H1 (cell line): ENCODE results near the gene PECR. TPM values are rescaled to one million over a fixed set of nuclear protein-coding genes. Genes with fewer than 3 reads are reported as not detected.

Source experiments
- CTCF ChIA-PET: fragments of 300-600 bp; sonication (Branson Sonifier 250); formaldehyde crosslinking; loops from one replicate; lab custom pipeline; 2021; ENCODE audit not compliant: partially characterized antibody; lab: Charles Lee
- POLR2A ChIA-PET: fragments of 300-600 bp; sonication (Branson Sonifier 250); formaldehyde crosslinking; loops from one replicate; lab custom pipeline; 2021; ENCODE audit warnings: inconsistent platforms; ENCODE audit not compliant: partially characterized antibody; lab: Charles Lee
- DNase-seq, 2 experiments: peaks; one replicate each; pipeline versions ENCODE4 v3.0.0 to v3.0.0-alpha.2; 2010 to 2022; ENCODE audit warnings: low spot score in 2 of 2, low read depth in 1 of 2, mixed read lengths in 1 of 2
- FAIRE-seq: peaks from 2 replicates; lab custom pipeline; 2011; peaks lifted over from hg19 to GRCh38; lab: Jason Lieb, UNC
- H2AFZ ChIP-seq: 2 replicates; pipeline ENCODE4 v1.8.1; 2012; ENCODE audit warnings: low read length, inconsistent platforms
- H2AK5ac ChIP-seq: 2 replicates; pipeline ENCODE4 v1.6.1; 2013; ENCODE audit warnings: low read depth, low read length
- H2BK120ac ChIP-seq: replicated peaks from 2 replicates; pipeline ENCODE3; 2013; ENCODE audit warnings: low read depth, low read length, inconsistent platforms
- H2BK12ac ChIP-seq: 2 replicates; pipeline ENCODE4 v1.6.1; 2013; ENCODE audit warnings: low read depth, low read length
- H2BK15ac ChIP-seq: 2 replicates; pipeline ENCODE4 v1.6.1; 2013; ENCODE audit warnings: low read length
- H2BK20ac ChIP-seq: 2 replicates; pipeline ENCODE4 v1.6.1; 2013; ENCODE audit warnings: low read length
- H2BK5ac ChIP-seq: 2 replicates; pipeline ENCODE4 v1.6.1; 2013; ENCODE audit warnings: low read depth, low read length
- H3K14ac ChIP-seq: 2 replicates; pipeline ENCODE4 v1.6.1; 2013; ENCODE audit warnings: inconsistent platforms; ENCODE audit not compliant: insufficient read length
- H3K18ac ChIP-seq: 2 replicates; pipeline ENCODE4 v1.6.1; 2013; ENCODE audit warnings: low read length; ENCODE audit errors: extremely low read depth
- H3K23ac ChIP-seq: 2 replicates; pipeline ENCODE4 v1.6.1; 2013; ENCODE audit warnings: inconsistent platforms; ENCODE audit not compliant: insufficient read length
- H3K23me2 ChIP-seq: 2 replicates; pipeline ENCODE4 v1.6.1; 2013; ENCODE audit warnings: low read depth, low read length
- H3K27ac ChIP-seq: 2 replicates; pipeline ENCODE4 v1.6.1; 2011; ENCODE audit warnings: low read depth, low read length, inconsistent platforms
- H3K27me3 ChIP-seq, 4 experiments: replicated peaks in 1 of 4; 1 replicate in 1 of 4; 2 replicates in 3 of 4; pipeline versions ENCODE4 v1.6.1 to v1.8.1; 2011 to 2013; ENCODE audit warnings: low read length in 3 of 4, mild to moderate bottlenecking in 3 of 4, inconsistent platforms in 2 of 4, mixed read lengths in 2 of 4, moderate library complexity in 1 of 4; ENCODE audit not compliant: control insufficient read depth in 3 of 4, insufficient read depth in 3 of 4; ENCODE audit errors: extremely low read depth in 1 of 4
- H3K36me3 ChIP-seq, 4 experiments: 2 replicates each; pipeline versions ENCODE4 v1.6.1 to v1.8.1; 2011 to 2013; ENCODE audit warnings: mild to moderate bottlenecking in 4 of 4, low read length in 3 of 4, moderate library complexity in 2 of 4, control low read depth in 1 of 4, inconsistent platforms in 1 of 4; ENCODE audit not compliant: insufficient read depth in 4 of 4, control insufficient read depth in 2 of 4
- H3K4ac ChIP-seq: replicated peaks from 2 replicates; pipeline ENCODE3; 2013; ENCODE audit warnings: low read length, low read depth, mixed read lengths, inconsistent platforms; ENCODE audit not compliant: insufficient read length
- H3K4me1 ChIP-seq, 4 experiments: replicated peaks in 1 of 4; 1 replicate in 1 of 4; 2 replicates in 3 of 4; pipeline versions ENCODE4 v1.6.1 to v1.8.1; 2011 to 2013; ENCODE audit warnings: low read length in 3 of 4, inconsistent platforms in 2 of 4, mixed read lengths in 1 of 4; ENCODE audit not compliant: insufficient read depth in 4 of 4, control insufficient read depth in 3 of 4
- H3K4me2 ChIP-seq, 2 experiments: 2 replicates each; pipeline versions ENCODE4 v1.6.1 to v1.8.1; 2011 to 2013; ENCODE audit warnings: low read depth in 2 of 2, low read length in 2 of 2, control low read depth in 1 of 2, inconsistent platforms in 1 of 2, mild to moderate bottlenecking in 1 of 2; ENCODE audit not compliant: insufficient read depth in 1 of 2
- H3K4me3 ChIP-seq, 4 experiments: fragments of 200-600, 300-600 bp in 1 of 4; sonication (generic), shearing (Covaris generic), sonication (Bioruptor Twin) in 1 of 4; 2 replicates each; pipeline versions ENCODE4 v1.5.1 to v1.8.1; 2011 to 2016; ENCODE audit warnings: low read length in 4 of 4, low read depth in 3 of 4, control low read depth in 2 of 4, inconsistent platforms in 2 of 4, mild to moderate bottlenecking in 2 of 4, mixed read lengths in 1 of 4, moderate library complexity in 1 of 4; ENCODE audit not compliant: insufficient read depth in 2 of 4; ENCODE audit errors: extremely low read depth in 1 of 4
- H3K56ac ChIP-seq: replicated peaks from 2 replicates; pipeline ENCODE3; 2013; ENCODE audit warnings: low read depth, mild to moderate bottlenecking, mixed read lengths, low read length, inconsistent platforms; ENCODE audit not compliant: insufficient read length
- H3K79me1 ChIP-seq: 2 replicates; pipeline ENCODE4 v1.6.1; 2013; ENCODE audit warnings: low read depth, low read length, control low read depth
- H3K79me2 ChIP-seq, 2 experiments: 2 replicates each; pipeline versions ENCODE4 v1.6.1 to v1.8.1; 2012 to 2013; ENCODE audit warnings: low read length in 2 of 2, mild to moderate bottlenecking in 2 of 2, inconsistent platforms in 1 of 2; ENCODE audit not compliant: insufficient read depth in 2 of 2, control insufficient read depth in 1 of 2
- H3K9ac ChIP-seq, 4 experiments: replicated peaks in 1 of 4; 1 replicate in 1 of 4; 2 replicates in 3 of 4; pipeline versions ENCODE4 v1.6.1 to v1.8.1; 2011 to 2013; ENCODE audit warnings: low read depth in 3 of 4, low read length in 3 of 4, control low read depth in 2 of 4, mild to moderate bottlenecking in 2 of 4, moderate library complexity in 2 of 4, inconsistent platforms in 1 of 4; ENCODE audit errors: extremely low read depth in 1 of 4
- H3K9me3 ChIP-seq, 2 experiments: 2 replicates each; pipeline versions ENCODE4 v1.6.1 to v1.8.1; 2012 to 2013; ENCODE audit warnings: mild to moderate bottlenecking in 2 of 2, moderate library complexity in 2 of 2, control low read depth in 1 of 2, inconsistent platforms in 1 of 2, low read depth in 1 of 2, low read length in 1 of 2, mixed read lengths in 1 of 2; ENCODE audit not compliant: insufficient read depth in 2 of 2
- H4K20me1 ChIP-seq, 2 experiments: replicated peaks in 1 of 2; 2 replicates each; pipeline versions ENCODE3 to v1.8.1; 2011 to 2013; ENCODE audit warnings: inconsistent platforms in 2 of 2, low read length in 2 of 2, mild to moderate bottlenecking in 1 of 2; ENCODE audit not compliant: insufficient read depth in 2 of 2, control insufficient read depth in 1 of 2
- H4K5ac ChIP-seq: 2 replicates; pipeline ENCODE4 v1.6.1; 2013; ENCODE audit warnings: low read length, low read depth, mixed read lengths, inconsistent platforms; ENCODE audit not compliant: insufficient read length
- H4K8ac ChIP-seq: 2 replicates; pipeline ENCODE4 v1.8.0; 2013; ENCODE audit warnings: mild to moderate bottlenecking, moderate library complexity, low read length, inconsistent platforms; ENCODE audit not compliant: insufficient read depth; ENCODE audit errors: extremely low read depth
- H4K91ac ChIP-seq: replicated peaks from 2 replicates; pipeline ENCODE3; 2013; ENCODE audit warnings: low read length, mixed read lengths, inconsistent platforms; ENCODE audit not compliant: insufficient read length
- ASH2L ChIP-seq: fragments of 200-600, 300-600 bp; sonication (generic); IDR thresholded peaks from one replicate; pipeline ENCODE4 v1.7.1; 2017; ENCODE audit warnings: low read length
- POLR2A ChIP-seq, 2 experiments: IDR thresholded peaks; 1 replicate in 1 of 2; 2 replicates in 1 of 2; pipeline ENCODE4 v1.6.1; 2011; ENCODE audit warnings: low read depth in 2 of 2, low read length in 2 of 2, mild to moderate bottlenecking in 2 of 2; ENCODE audit errors: control extremely low read depth in 1 of 2
- RBBP5 ChIP-seq: IDR thresholded peaks from 2 replicates; pipeline ENCODE4 v1.7.1; 2012; ENCODE audit warnings: low read depth, mild to moderate bottlenecking, inconsistent platforms, low read length, moderate library complexity, borderline replicate concordance
- SIN3A ChIP-seq, 2 experiments: IDR thresholded peaks in 1 of 2; conservative IDR thresholded peaks in 1 of 2; 2 replicates each; pipeline ENCODE4 v1.6.1; 2011 to 2012; ENCODE audit warnings: low read length in 2 of 2, improper control_type of control experiment in 1 of 2, low read depth in 1 of 2, mild to moderate bottlenecking in 1 of 2
- TAF1 ChIP-seq: IDR thresholded peaks from 2 replicates; pipeline ENCODE4 v1.6.1; 2011; ENCODE audit warnings: mild to moderate bottlenecking, low read depth, low read length
- TAF7 ChIP-seq: optimal IDR thresholded peaks from 2 replicates; pipeline ENCODE3; 2011; ENCODE audit warnings: low read depth, mild to moderate bottlenecking, inconsistent platforms, low read length, moderate library complexity, borderline replicate concordance
- TBP ChIP-seq: IDR thresholded peaks from 2 replicates; pipeline ENCODE4 v1.6.1; 2011; ENCODE audit warnings: low read depth, low read length, improper control_type of control experiment
- TEAD4 ChIP-seq: IDR thresholded peaks from 2 replicates; pipeline ENCODE4 v1.6.1; 2012; ENCODE audit warnings: low read depth, low read length, inconsistent platforms, mixed read lengths
- WGBS, 2 experiments: shearing (Covaris generic) in 1 of 2; methylation state at CpG; one replicate each; pipeline versions ENCODE4 v1.1.6 to v1.1.7; 2013 to 2015; ENCODE audit warnings: low lambda C conversion rate in 2 of 2, mixed read lengths in 2 of 2, inconsistent platforms in 1 of 2, low coverage in 1 of 2, missing lambda C conversion rate in 1 of 2; ENCODE audit not compliant: insufficient replicate concordance in 2 of 2, insufficient coverage in 1 of 2, insufficient read length in 1 of 2; ENCODE audit errors: extremely low coverage in 1 of 2, missing lambda C conversion rate in 1 of 2; 5-methylcytosine and 5-hydroxymethylcytosine counted together
- polyA plus RNA-seq, 7 experiments: library from polyadenylated mRNA; depleted of rRNA in 3 of 7; stranded (reverse) in 5 of 7; unstranded in 2 of 7; fragments of >200 nt in 5 of 7; fragments of 200-250 nt in 2 of 7; gene quantifications; 1 replicate in 5 of 7; 2 replicates in 1 of 7; 4 replicates in 1 of 7; pipeline versions ENCODE4 v1.2.1 to v1.2.3, GENCODE V29; 2011 to 2013; ENCODE audit warnings: missing spikeins in 2 of 7, mixed read lengths in 2 of 7
- total RNA-seq: library from RNA; stranded (reverse); fragmentation: NEBNext Ultra II Directional; extraction: Animal tissue kit (Norgen Biotek cat#: 25700); gene quantifications from 2 replicates; pipeline ENCODE4 v1.2.1, GENCODE V29; 2021
- TF ChIP-seq, protein P1 (sequence below): IDR thresholded peaks from 2 replicates; pipeline ENCODE4 v1.6.1; 2011; ENCODE audit warnings: low read length, improper control_type of control experiment

Gene PECR
- total and polyA plus RNA-seq, 2 of the 8 experiments (the other 6 are each of a cell fraction or from before 2014, with no cell fraction given), result 15.9 to 19.2 TPM

DNA sequence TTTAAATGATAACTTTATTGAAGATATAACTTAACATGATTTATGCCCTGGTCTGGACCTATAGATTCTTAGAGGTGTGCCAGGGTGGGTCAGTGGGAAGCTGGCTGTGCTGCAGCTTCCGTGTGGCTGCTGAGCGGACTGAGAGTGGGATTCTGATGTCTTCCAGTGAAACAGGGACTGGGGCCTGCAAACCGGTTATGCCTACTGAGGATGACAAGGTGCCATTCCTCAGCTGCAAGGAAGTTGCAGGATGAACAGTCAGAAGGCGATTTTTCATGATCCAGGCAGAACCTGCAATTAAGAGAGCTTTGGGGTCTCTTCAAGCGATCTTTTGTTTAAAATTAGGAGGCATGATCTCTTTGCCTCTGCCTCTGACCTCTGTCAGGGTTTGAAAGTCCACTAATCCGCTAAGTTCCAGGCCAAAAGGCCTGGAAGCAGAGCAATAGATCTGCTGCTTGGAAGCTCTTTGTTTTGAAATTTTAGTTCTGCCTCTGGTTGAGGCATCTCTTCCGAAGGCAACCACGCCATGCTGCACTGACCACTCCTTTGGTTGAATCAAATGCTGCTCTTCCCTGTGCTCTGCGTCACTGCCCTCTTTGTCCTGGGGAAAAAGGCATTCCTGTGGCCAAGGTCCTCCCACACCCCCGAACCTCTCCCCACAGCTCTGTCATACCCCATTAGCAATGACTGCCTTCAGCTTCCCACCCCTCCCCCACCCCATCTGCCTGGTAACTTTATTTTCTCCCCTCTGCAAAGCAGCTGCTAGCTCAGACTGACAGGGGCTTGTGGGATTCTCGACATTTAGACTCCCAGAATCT lies 2.1 kb upstream of the PECR start:
- H3K36me3 ChIP-seq, result no peaks in the 10 kb centered on the region
- H3K9me3 ChIP-seq, result no peaks in the 10 kb centered on the region
- peak overlapping the region; percentile 27; the same call in 1 of the 2 replicates for H2BK12ac ChIP-seq
- FAIRE-seq (no peak), DNase-seq (no peak)
- peaks cover 3 to 15% (median 14%) of the 10 kb centered on the region in 4 experiments; a peak in 5 of 7 replicates for H3K4me1 ChIP-seq
- H3K56ac ChIP-seq, result no peak overlapping the region
- peak overlapping the region; percentile 48; the same call in 1 of the 2 replicates for H3K27ac ChIP-seq
- no peak overlapping the region for H3K4ac ChIP-seq
- H2BK15ac ChIP-seq, result peak overlapping the region; percentile 34
- H4K8ac ChIP-seq, result no peak overlapping the region
- H3K4me3 ChIP-seq, result peak overlapping the region in 3 of 4 experiments; percentile 11 to 41 (median 11); a peak in 3 of 8 replicates
- H2BK5ac ChIP-seq, result 0 out of 2 replicates have a peak overlapping the region, but pooled peaks have one; percentile 29
- no peaks in the 10 kb centered on the region; the same call in 1 of the 2 replicates for H3K79me1 ChIP-seq
- H3K14ac ChIP-seq, result no peak overlapping the region
- H3K9ac ChIP-seq, result peak overlapping the region in 1 of 4 experiments; percentile 26; a peak in 2 of 7 replicates
- ChIA-PET POLR2A (interaction anchor here (1.1 to 5.6 kb wide), 9 partner anchors 9 to 416 kb away, joined by 4 to 73 read pairs (median 10); partner anchors contain the start of gene XRCC5), CTCF (interaction anchor here (0.7 to 3.9 kb wide), 14 partner anchors 8 to 75 kb away, joined by 3 to 18 read pairs (median 4); partner anchors contain the start of gene XRCC5)
- H3K18ac ChIP-seq, result no peak overlapping the region
- no peak overlapping the region for H4K5ac ChIP-seq
- peaks cover 7% of the 10 kb centered on the region for H3K23me2 ChIP-seq
- no peak overlapping the region for H2AFZ ChIP-seq
- no peak overlapping the region for H2BK120ac ChIP-seq
- 64% methylated on average over 11 of the region's 11 CpGs; no CpG with 5 or more reads in 1 of the 2 experiments for WGBS, 2 experiments
- H3K79me2 ChIP-seq, result peaks cover 0 to 16% of the 10 kb centered on the region in 2 experiments; a peak in 1 of 4 replicates
- no peaks in the 10 kb centered on the region for H3K27me3 ChIP-seq
- H4K20me1 ChIP-seq, result peaks cover 0 to 1% of the 10 kb centered on the region in 2 experiments
- H2BK20ac ChIP-seq, result no peak overlapping the region
- H3K23ac ChIP-seq, result no peak overlapping the region
- H3K4me2 ChIP-seq, result peak overlapping the region; percentile 64 to 93
- TF ChIP-seq TEAD4, result peak; percentile 31; the same call in 1 of the 2 replicates
- 0 out of 2 replicates have a peak, but pooled peaks have one; percentile 38 for TF ChIP-seq RBBP5
- peak in 1 of 2 experiments; percentile 67; a peak in 1 of 4 replicates for TF ChIP-seq SIN3A (conservative IDR thresholded peaks at IDR 0.05 in 1 of 2, IDR thresholded peaks at IDR 0.05 in 1 of 2; ENCODE audit: low read depth in 1 of 2, low read length in 2 of 2)
- TF ChIP-seq POLR2A (IDR thresholded peaks at IDR 0.05; ENCODE audit: control extremely low read depth in 1 of 2, low read depth in 2 of 2, low read length in 2 of 2), result peak in 1 of 2 experiments; percentile 51; a peak in 2 of 3 replicates
- TF ChIP-seq, protein P1, sequence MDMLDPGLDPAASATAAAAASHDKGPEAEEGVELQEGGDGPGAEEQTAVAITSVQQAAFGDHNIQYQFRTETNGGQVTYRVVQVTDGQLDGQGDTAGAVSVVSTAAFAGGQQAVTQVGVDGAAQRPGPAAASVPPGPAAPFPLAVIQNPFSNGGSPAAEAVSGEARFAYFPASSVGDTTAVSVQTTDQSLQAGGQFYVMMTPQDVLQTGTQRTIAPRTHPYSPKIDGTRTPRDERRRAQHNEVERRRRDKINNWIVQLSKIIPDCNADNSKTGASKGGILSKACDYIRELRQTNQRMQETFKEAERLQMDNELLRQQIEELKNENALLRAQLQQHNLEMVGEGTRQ, result no peak
- 0 out of 2 replicates have a peak, but pooled peaks have one; percentile 50 for TF ChIP-seq TBP
- TF ChIP-seq ASH2L, result peak; percentile 61
- TF ChIP-seq TAF1, result peak; percentile 46; the same call in 1 of the 2 replicates
- no peak for TF ChIP-seq TAF7
- H2AK5ac ChIP-seq, result no peak overlapping the region
- peak overlapping the region; percentile 13 for H4K91ac ChIP-seq
